Neural cell (in vitro differentiated cells): Measurements from ENCODE around the gene SETBP1. TPM values are rescaled to one million over a fixed set of nuclear protein-coding genes. Genes with fewer than 3 reads are reported as not detected.

ENCODE experiments used
- H2AFZ ChIP-seq: fragments of 200-600, 300-800 bp; sonication (generic), shearing (Covaris generic); 2 replicates; pipeline ENCODE4 v1.6.0; 2014; ENCODE audit warnings: low read depth, mild to moderate bottlenecking, antibody characterized with exemption, low read length, moderate library complexity
- H3F3A ChIP-seq: fragments of 200-600 bp; shearing (Covaris generic); 2 replicates; pipeline ENCODE4 v1.6.1; 2016; ENCODE audit warnings: mild to moderate bottlenecking, moderate library complexity, mixed read lengths, antibody characterized with exemption, low read length; ENCODE audit not compliant: insufficient read depth, poor library complexity, severe bottlenecking
- H3K27ac ChIP-seq: fragments of 200-600, 300-800 bp; sonication (generic), shearing (Covaris generic); 2 replicates; pipeline ENCODE4 v1.5.1; 2014; ENCODE audit warnings: mild to moderate bottlenecking, low read length, moderate library complexity
- H3K27me3 ChIP-seq: fragments of 300-800, 200-600 bp; sonication (generic), shearing (Covaris generic); 2 replicates; pipeline ENCODE4 v1.6.0; 2014; ENCODE audit warnings: mild to moderate bottlenecking, low read depth, low read length, moderate library complexity; ENCODE audit not compliant: insufficient read depth
- H3K36me3 ChIP-seq: fragments of 300-800, 200-600 bp; sonication (generic), shearing (Covaris generic); 2 replicates; pipeline ENCODE4 v1.5.1; 2014; ENCODE audit warnings: mild to moderate bottlenecking, antibody characterized with exemption, low read length, moderate library complexity; ENCODE audit not compliant: insufficient read depth
- H3K4me2 ChIP-seq: fragments of 300-800, 200-600 bp; sonication (generic), shearing (Covaris generic); 2 replicates; pipeline ENCODE4 v1.6.0; 2014; ENCODE audit warnings: mild to moderate bottlenecking, low read length
- H3K4me3 ChIP-seq: fragments of 300-800, 200-600 bp; sonication (generic), shearing (Covaris generic); 2 replicates; pipeline ENCODE4 v1.5.1; 2014; ENCODE audit warnings: mild to moderate bottlenecking, low read length, moderate library complexity
- H3K79me2 ChIP-seq: fragments of 200-600 bp; shearing (Covaris generic); replicated peaks from 2 replicates; pipeline ENCODE4 v1.6.0; 2014; ENCODE audit warnings: mild to moderate bottlenecking, low read length, moderate library complexity; ENCODE audit not compliant: insufficient read depth
- H3K9ac ChIP-seq: fragments of 300-800, 200-600 bp; sonication (generic), shearing (Covaris generic); 2 replicates; pipeline ENCODE4 v1.6.1; 2016; ENCODE audit warnings: mild to moderate bottlenecking, low read length, mixed read lengths
- H3K9me2 ChIP-seq: fragments of 200-600 bp; shearing (Covaris generic); 2 replicates; pipeline ENCODE4 v1.6.1; 2016; ENCODE audit warnings: mild to moderate bottlenecking, low read length, mixed read lengths; ENCODE audit not compliant: insufficient read depth
- H3K9me3 ChIP-seq: fragments of 200-600, 300-800 bp; sonication (generic), shearing (Covaris generic); 2 replicates; pipeline ENCODE4 v1.6.1; 2016; ENCODE audit warnings: mild to moderate bottlenecking, mixed run types, low read length, moderate library complexity, mixed read lengths
- H4K20me1 ChIP-seq: fragments of 200-600 bp; shearing (Covaris generic); 2 replicates; pipeline ENCODE4 v1.6.1; 2016; ENCODE audit warnings: mild to moderate bottlenecking, mixed run types; ENCODE audit not compliant: insufficient read depth
- CTCF ChIP-seq: fragments of 450-650 bp; IDR thresholded peaks from 2 replicates; pipeline ENCODE4 v1.5.1; 2014; ENCODE audit warnings: antibody characterized with exemption, mild to moderate bottlenecking, moderate library complexity; ENCODE audit not compliant: poor library complexity, severe bottlenecking
- EP300 ChIP-seq: fragments of 450-650 bp; conservative IDR thresholded peaks from 2 replicates; pipeline ENCODE4 v1.6.1; 2014; ENCODE audit warnings: antibody characterized with exemption, mild to moderate bottlenecking, moderate library complexity; ENCODE audit not compliant: poor library complexity, severe bottlenecking
- EZH2 ChIP-seq: fragments of 200-600, 300-800 bp; shearing (Covaris generic), sonication (generic); IDR thresholded peaks from 2 replicates; pipeline ENCODE4 v1.6.1; 2014; ENCODE audit warnings: antibody characterized with exemption, low read length, borderline replicate concordance, mild to moderate bottlenecking; ENCODE audit not compliant: insufficient read depth, poor library complexity, severe bottlenecking
- MXI1 ChIP-seq: fragments of 450-650 bp; conservative IDR thresholded peaks from 2 replicates; pipeline ENCODE4 v1.6.1; 2014; ENCODE audit warnings: antibody characterized with exemption, mild to moderate bottlenecking; ENCODE audit not compliant: poor library complexity, severe bottlenecking
- POLR2AphosphoS5 ChIP-seq: IDR thresholded peaks from 2 replicates; pipeline ENCODE4 v1.6.1; 2012
- RAD21 ChIP-seq: fragments of 450-650 bp; conservative IDR thresholded peaks from 2 replicates; pipeline ENCODE4 v1.6.1; 2014; ENCODE audit warnings: antibody characterized with exemption, mild to moderate bottlenecking, moderate library complexity
- REST ChIP-seq: IDR thresholded peaks from 2 replicates; pipeline ENCODE4 v1.6.1; 2012; ENCODE audit warnings: borderline replicate concordance
- SMC3 ChIP-seq: fragments of 450-650 bp; conservative IDR thresholded peaks from 2 replicates; pipeline ENCODE4 v1.6.1; 2014; ENCODE audit warnings: antibody characterized with exemption, mild to moderate bottlenecking, moderate library complexity; ENCODE audit not compliant: poor library complexity
- TAF1 ChIP-seq: IDR thresholded peaks from 2 replicates; pipeline ENCODE4 v1.6.1; 2012; ENCODE audit warnings: low read depth
- polyA plus RNA-seq: library from polyadenylated mRNA; depleted of rRNA; stranded (reverse); fragments of >200 nt; gene quantifications from 2 replicates; pipeline ENCODE4 v1.2.3, GENCODE V29; 2014

SETBP1 gene
- polyA plus RNA-seq, 1 donor from 2014 or later, result 13.7 TPM

- Histone ChIP-seq H3K4me2 (no peak overlapping the region), H3K9me3 (no peaks in the 10 kb centered on the region), H3K27ac (no peak overlapping the region), H2AFZ (no peak overlapping the region), H4K20me1 (no peaks in the 10 kb centered on the region), H3K4me3 (no peak overlapping the region), H3K27me3 (no peaks in the 10 kb centered on the region), H3K79me2 (peaks cover 17% of the 10 kb centered on the region), H3F3A (no peaks in the 10 kb centered on the region), H3K9ac (no peak overlapping the region), H3K9me2 (no peaks in the 10 kb centered on the region), H3K36me3 (no peaks in the 10 kb centered on the region)
- TF ChIP-seq CTCF, result no peak
- TF ChIP-seq RAD21, result no peak
- no peak for TF ChIP-seq MXI1
- TF ChIP-seq TAF1, result no peak
- TF ChIP-seq REST, result no peak
- no peak for TF ChIP-seq POLR2AphosphoS5
- no peak for TF ChIP-seq EP300
- no peak for TF ChIP-seq EZH2
- no peak for TF ChIP-seq SMC3
Measured at GRCh38 chr18:44853430-44853829, 172.7 kb downstream of the SETBP1 start.

- Histone ChIP-seq H3K27me3 (no peaks in the 10 kb centered on the region), H3K4me2 (no peak overlapping the region), H3K9me2 (no peaks in the 10 kb centered on the region), H3F3A (no peaks in the 10 kb centered on the region), H2AFZ (no peak overlapping the region), H3K27ac (no peak overlapping the region), H3K4me3 (no peak overlapping the region), H3K9me3 (no peaks in the 10 kb centered on the region), H3K36me3 (no peaks in the 10 kb centered on the region), H4K20me1 (no peaks in the 10 kb centered on the region), H3K79me2 (peaks cover 21% of the 10 kb centered on the region), H3K9ac (no peak overlapping the region)
- TF ChIP-seq POLR2AphosphoS5 (no peak), REST (no peak), TAF1 (no peak), CTCF (no peak)
Measured at GRCh38 chr18:44855681-44856080, 175.0 kb downstream of the SETBP1 start.
